Left renal cortex interstitium (tissue), 4 donors: ENCODE results near the gene SPARCL1. TPM values are rescaled to one million over a fixed set of nuclear protein-coding genes. Genes with fewer than 3 reads are reported as not detected.
"Not testable (repeated sequence)": the region's sequence is repeated elsewhere in the genome, so short reads cannot be mapped to it uniquely, and the experiment has no call there.

Experiments used
- DNase-seq, 4 donors: peaks; one replicate each; pipeline ENCODE4 v3.0.0-alpha.2; 2013; ENCODE audit warnings: low read depth in 4 of 4, low spot score in 2 of 4, missing footprints in 1 of 4
- polyA plus RNA-seq, 4 donors: library from polyadenylated mRNA; unstranded; fragments of 120-200 nt; gene quantifications; one replicate each; pipeline ENCODE4 v1.2.1, GENCODE V29; 2013; ENCODE audit not compliant: insufficient read length in 4 of 4

Gene SPARCL1
- 10 to 100 TPM in 3 of 4 donors, 1 to 10 TPM in 1; 8.5 to 26.8 (median 13.1) TPM for polyA plus RNA-seq

GRCh38 chr4:87529187-87529586 lies at the start of gene SPARCL1:
TSS of gene SPARCL1 (minus strand) at chr4:87529376. CDS start at chr4:87499574, 29,802 bp downstream.
- DNase-seq: no peak

GRCh38 chr4:87575983-87576382 lies 46.8 kb upstream of the SPARCL1 start:
- no peak for DNase-seq

GRCh38 chr4:87575408-87575807 lies 46.2 kb upstream of the SPARCL1 start:
- no peak for DNase-seq

GRCh38 chr4:87574996-87575395 lies 45.8 kb upstream of the SPARCL1 start:
- no peak for DNase-seq

DNA sequence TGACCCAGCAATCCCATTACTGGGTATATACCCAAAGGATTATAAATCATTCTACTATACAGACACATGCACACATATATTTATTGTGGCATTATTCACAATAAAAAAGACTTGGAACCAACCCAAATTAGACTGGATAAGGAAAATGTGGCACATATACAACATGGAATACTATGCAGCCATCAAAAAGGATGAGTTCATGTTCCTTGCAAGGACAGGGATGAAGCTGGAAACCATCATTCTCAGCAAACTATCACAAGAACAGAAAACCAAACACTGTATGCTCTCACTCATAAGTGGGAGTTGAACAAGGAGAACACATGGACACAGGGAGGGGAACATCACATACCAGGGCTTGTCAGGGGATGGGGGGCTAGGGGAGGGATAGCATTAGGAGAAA lies 45.2 kb upstream of the SPARCL1 start:
- DNase-seq: not testable (repeated sequence)

DNA sequence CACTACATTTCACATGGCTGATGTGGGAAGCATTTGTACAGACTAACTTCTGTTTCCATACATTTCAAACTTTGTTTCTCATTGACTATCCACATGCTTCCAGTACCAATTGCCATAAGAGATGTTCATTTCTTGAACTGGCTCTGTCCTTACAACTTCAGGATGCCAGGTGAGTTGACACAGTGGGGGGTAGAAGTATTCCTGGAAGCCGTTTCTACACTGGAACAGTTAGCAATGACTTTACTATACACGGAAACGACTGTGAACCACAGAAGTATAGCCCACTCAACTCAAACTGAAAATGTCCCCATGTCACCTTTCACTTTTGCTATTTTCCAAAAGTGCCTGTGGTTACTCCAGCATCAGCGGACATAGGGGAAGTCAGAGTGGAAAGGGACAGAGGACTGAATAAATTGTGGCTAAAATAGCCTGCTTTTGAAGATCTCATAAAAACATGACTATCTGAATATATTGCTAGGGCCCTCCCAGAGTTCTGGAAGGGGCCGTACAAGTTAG lies 41.2 kb upstream of the SPARCL1 start:
- DNase-seq: no peak

- no peak for DNase-seq
Observed at GRCh38 chr4:87567191-87567590, 38.0 kb upstream of the SPARCL1 start.

DNA sequence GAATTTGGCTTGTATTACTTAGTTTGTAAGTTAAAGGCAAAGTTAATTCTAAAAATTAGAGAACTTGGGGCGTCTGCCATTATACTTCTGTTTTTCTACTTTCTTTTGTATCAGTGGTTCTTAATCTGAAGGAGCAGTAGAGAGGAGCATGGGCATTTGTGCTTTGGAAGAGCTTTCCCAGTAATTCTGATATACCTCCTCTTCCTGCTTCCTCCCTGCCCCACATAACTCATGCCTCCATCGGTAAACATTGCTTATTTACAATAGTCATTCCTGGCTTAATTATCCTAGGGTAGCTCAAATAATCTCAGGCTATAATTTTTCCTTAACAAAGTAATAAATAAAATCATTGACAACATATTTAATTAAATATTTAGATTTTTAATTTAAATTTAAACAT lies 37.1 kb upstream of the SPARCL1 start:
- no peak for DNase-seq

- DNase-seq: no peak
Observed at GRCh38 chr4:87565746-87566145, 36.6 kb upstream of the SPARCL1 start.

DNA sequence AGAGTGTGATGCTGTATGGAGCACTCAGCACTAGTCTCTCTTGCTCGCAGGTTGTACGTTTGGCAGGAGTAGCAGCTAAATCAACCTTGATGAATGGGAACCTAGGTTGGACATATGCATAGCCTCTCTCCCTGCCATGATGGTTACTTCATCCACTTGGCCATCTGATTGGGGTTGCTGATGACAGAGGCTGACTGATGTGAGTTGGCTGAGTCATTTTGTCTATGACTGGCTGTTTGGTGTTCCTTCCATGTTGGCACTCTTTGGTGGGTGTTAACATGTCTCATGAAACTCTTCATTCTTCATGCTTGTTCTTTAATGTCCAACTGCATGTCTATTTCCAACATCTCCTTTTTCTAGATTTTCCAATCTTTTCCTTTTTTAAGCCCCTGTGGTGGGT lies 31.6 kb upstream of the SPARCL1 start:
- DNase-seq: no peak

GRCh38 chr4:87559090-87559837 lies 30.1 kb upstream of the SPARCL1 start:
- DNase-seq: no peak

- no peak for DNase-seq
Observed at GRCh38 chr4:87557348-87557747, 28.2 kb upstream of the SPARCL1 start.

DNA sequence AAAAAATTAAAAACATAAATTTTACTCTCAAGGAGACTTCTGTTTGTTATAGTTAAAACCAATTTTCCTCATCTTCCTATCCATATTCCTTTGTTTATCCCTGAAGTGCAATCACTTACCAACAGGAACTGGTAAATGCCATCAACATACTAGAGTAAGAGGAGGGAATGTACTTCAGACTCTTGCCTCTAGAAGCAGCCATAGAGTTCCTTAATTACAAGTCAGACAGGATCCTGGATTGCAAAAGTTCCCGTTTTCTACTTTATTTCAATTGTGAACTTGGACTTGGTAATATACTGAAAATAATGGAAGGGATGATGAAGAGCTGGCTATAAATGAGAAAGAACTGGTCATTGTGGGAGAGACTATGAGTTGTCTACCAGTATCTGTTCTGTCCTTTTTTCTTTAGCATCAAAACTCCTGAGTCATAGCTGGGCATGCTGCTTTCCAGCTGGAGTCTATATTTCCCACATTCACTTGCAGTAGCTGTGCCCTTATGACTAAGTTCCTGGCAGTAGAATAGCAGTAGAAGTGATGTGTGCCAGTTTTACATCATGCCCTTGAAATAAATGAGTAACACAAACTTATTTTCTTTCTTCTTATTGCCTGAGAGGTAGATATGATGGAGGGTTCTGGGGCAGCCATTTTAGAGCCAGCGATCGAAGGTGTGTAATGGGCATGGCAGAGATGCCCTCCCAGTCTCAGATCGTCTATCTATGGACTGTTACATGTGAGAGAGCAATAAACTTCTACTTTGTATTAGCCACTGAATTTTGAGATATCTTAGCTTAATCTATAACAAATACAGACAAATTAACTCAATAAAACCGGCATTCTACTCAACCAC lies 26.8 kb upstream of the SPARCL1 start:
- DNase-seq: no peak

- DNase-seq: no peak
Observed at GRCh38 chr4:87553182-87553581, 24.0 kb upstream of the SPARCL1 start.

DNA sequence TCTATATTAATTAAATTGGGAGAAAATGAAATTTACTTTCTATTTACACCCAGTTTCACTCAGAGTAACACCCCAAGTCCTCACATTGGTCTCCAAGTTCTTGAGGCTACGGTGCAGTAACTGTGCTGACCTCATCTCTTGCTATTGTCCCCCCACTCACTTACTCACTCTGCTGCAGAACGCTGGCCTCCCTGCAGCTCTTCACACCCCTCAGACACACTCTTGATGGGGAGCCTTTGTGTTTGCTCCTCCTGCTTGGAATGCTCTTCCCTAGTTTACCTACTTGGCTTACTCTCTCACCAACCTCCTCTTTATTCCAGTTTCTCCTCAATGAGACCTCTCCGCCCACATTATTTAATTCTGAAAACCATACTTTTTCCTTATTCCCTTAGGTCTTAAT lies 22.2 kb upstream of the SPARCL1 start:
- DNase-seq: no peak

DNA sequence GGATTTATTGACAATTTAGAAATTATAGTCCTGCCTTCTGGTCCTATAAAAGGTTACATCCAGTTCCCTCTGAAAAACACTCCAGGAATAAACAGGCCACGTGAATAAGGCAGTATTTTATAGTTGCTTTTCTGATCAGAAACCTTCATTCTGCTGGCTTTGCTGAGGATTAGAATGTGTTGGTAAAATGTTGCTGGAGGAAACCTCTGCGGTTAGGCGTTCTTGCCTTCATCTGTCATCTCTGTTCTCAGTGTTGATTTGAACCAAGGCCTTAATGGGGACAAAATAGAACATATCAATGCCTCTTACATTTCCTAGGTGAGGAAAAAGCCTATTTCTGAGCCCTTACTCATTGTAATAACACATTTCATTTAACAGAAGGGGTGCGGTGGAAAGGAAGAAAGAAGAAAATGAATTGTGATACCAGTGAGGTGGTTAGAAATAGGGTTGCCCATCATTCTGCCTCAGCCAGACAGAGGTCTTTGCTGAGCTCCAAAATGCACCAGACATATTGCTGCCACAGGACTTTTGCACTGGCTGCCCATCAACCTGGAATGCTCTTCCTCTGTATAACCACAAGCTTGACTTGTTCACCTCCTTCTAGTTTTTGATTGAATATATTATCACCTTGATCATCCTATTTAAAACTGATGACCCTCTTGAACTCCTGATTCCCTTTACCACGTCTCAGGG lies 18.0 kb upstream of the SPARCL1 start:
- DNase-seq: no peak

DNA sequence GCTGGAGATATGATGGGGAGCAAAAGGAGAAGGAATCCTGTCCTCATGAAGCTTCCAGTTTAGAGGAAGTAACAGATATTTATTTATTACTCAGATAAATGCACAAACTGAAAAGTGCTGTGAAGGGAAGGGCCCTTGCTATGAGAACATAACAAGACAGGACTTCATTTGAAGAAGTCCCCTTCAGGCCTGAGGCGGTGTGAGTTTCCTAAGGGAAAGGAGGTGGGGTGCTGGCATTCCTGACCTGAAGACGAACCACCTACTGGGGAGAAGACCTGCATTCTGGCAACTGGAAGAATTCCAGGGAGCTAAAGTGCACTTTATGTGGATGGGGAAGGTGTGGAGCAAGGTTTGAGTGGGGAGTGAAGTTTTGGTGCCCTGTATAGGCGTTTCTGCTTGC lies 15.9 kb upstream of the SPARCL1 start:
- DNase-seq: no peak

DNA sequence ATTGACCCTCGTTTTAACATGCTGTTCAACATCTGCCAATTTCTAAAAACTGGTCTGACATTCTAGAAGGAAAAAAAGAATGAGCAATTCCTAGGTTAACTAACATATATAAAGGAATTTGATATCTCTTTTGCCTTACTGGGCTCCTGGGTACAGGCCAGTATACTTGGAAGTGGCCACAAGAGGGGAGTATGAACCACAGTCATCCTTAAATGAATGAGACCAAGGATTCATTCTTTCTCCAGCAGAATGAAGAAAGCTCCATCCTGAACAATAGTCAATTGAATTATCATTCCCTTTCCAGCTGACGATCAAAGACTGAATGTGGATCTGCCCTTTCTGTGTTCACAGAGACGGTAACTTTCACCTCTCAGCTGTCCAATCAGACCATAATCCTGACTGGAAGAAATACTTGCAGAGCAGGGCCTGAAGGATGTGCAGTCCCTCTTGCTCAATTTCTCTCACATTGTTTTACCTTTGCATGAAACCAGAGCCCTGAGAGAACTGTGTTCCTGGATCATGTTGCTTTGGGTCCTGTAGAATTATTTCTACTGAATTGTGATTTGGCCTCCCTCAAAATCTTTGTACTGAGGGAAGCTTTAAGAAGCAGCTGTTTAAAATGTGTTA lies 14.8 kb upstream of the SPARCL1 start:
- no peak for DNase-seq

GRCh38 chr4:87542734-87543312 lies 13.6 kb upstream of the SPARCL1 start:
- no peak for DNase-seq
